Thyroid gland (tissue), 4 donors: ENCODE results near the gene PCDHA1. TPM values are rescaled to one million over a fixed set of nuclear protein-coding genes. Genes with fewer than 3 reads are reported as not detected.
A peak's percentile ranks its signal among the peaks of the same experiment; 100 is the strongest.
"Not testable (repeated sequence)": the region's sequence is repeated elsewhere in the genome, so short reads cannot be mapped to it uniquely, and the experiment has no call there.

Experiments used
- DNase-seq, 2 donors: peaks; one replicate each; pipeline ENCODE4 v3.0.0-alpha.2; 2019
- H3K27ac ChIP-seq, 3 donors: fragments of 200-600 bp; sonication (generic); 1 replicate in 2 of 3; 2 replicates in 1 of 3; pipeline ENCODE4 v1.5.1; 2016 to 2019; ENCODE audit warnings: mild to moderate bottlenecking in 1 of 3, moderate library complexity in 1 of 3
- H3K27me3 ChIP-seq: fragments of 200-600 bp; sonication (generic); one replicate; pipeline ENCODE4 v1.5.1; 2019
- H3K36me3 ChIP-seq, 2 donors: fragments of 200-600 bp; sonication (generic); one replicate each; pipeline ENCODE4 v1.5.1; 2016 to 2019
- H3K4me1 ChIP-seq, 2 donors: fragments of 200-600 bp; sonication (generic); one replicate each; pipeline ENCODE4 v1.5.1; 2017 to 2019
- H3K4me3 ChIP-seq, 3 donors: fragments of 200-600 bp; sonication (generic); replicated peaks in 1 of 3; 1 replicate in 2 of 3; 2 replicates in 1 of 3; pipeline ENCODE4 v1.5.1; 2016; ENCODE audit warnings: mild to moderate bottlenecking in 1 of 3
- H3K9me3 ChIP-seq: fragments of 200-600 bp; sonication (generic); one replicate; pipeline ENCODE4 v1.5.1; 2017
- CTCF ChIP-seq, 6 experiments: fragments of 200-600 bp in 3 of 6; fragments of 450-650 bp in 3 of 6; sonication (generic) in 3 of 6; IDR thresholded peaks; one replicate each; pipeline ENCODE4 v1.5.1; 2016 to 2019; ENCODE audit warnings: antibody characterized with exemption in 6 of 6, mild to moderate bottlenecking in 2 of 6, inconsistent platforms in 1 of 6, moderate library complexity in 1 of 6
- POLR2A ChIP-seq, 2 donors: fragments of 450-650 bp; IDR thresholded peaks; one replicate each; pipeline ENCODE4 v1.6.1; 2017; ENCODE audit warnings: antibody characterized with exemption in 2 of 2, mild to moderate bottlenecking in 2 of 2, moderate library complexity in 1 of 2
- WGBS, 2 donors: methylation state at CpG; one replicate each; pipeline ENCODE4 v1.1.5; 2017; 5-methylcytosine and 5-hydroxymethylcytosine counted together
- intact Hi-C: fragments of 100-400 bp; cut with DNase I; formaldehyde crosslinking; loops from one replicate; pipeline ENCODE4 v1.15.1; 2023
- total RNA-seq, 4 donors: library from RNA; depleted of rRNA; stranded (reverse); fragments of >200 nt; gene quantifications; one replicate each; pipeline ENCODE4 v1.2.3, GENCODE V29; 2016

PCDHA1 gene
- total RNA-seq, 4 donors from 2014 or later, result 0.13 TPM; not detected in 3

- intact Hi-C loops, result no loop called here
- WGBS, 2 donors, result 51 to 66% methylated on average over 5 of the region's 5 CpGs
- Histone ChIP-seq H3K27me3 (no peaks in the 10 kb centered on the region), H3K27ac (no peak overlapping the region), H3K9me3 (no peaks in the 10 kb centered on the region), H3K4me1 (no peaks in the 10 kb centered on the region), H3K36me3 (no peaks in the 10 kb centered on the region), H3K4me3 (no peak overlapping the region)
- DNase-seq, result no peak
- TF ChIP-seq CTCF (IDR thresholded peaks at IDR 0.05) (no peak), POLR2A (IDR thresholded peaks at IDR 0.05) (no peak)
These were observed 83.6 kb downstream of the PCDHA1 start for GRCh38 chr5:140869555-140869886.

- WGBS, 2 donors, result 44 to 55% methylated on average over 12 to 84 of the region's 114 CpGs
- Histone ChIP-seq H3K4me1 (no peaks in the 10 kb centered on the region), H3K36me3 (no peaks in the 10 kb centered on the region), H3K9me3 (no peaks in the 10 kb centered on the region), H3K4me3 (no peak overlapping the region), H3K27me3 (no peaks in the 10 kb centered on the region), H3K27ac (no peak overlapping the region)
- DNase-seq, result no peak
- intact Hi-C loops, result no loop called here
- TF ChIP-seq CTCF (IDR thresholded peaks at IDR 0.05), result no peak
- no peak for TF ChIP-seq POLR2A (IDR thresholded peaks at IDR 0.05)
These were observed 84.6 kb downstream of the PCDHA1 start for GRCh38 chr5:140870221-140871201.

GRCh38 chr5:140875085-140876065, 89.4 kb downstream of the PCDHA1 start, which contains the start of gene PCDHA12:
Gene PCDHA12 (plus strand): TSS chr5:140875308. CDS start chr5:140875473, 165 bp downstream.
- intact Hi-C loops, result no loop called here
- peak; percentile 14 to 52 (median 34) for TF ChIP-seq CTCF (IDR thresholded peaks at IDR 0.05)
- TF ChIP-seq POLR2A (IDR thresholded peaks at IDR 0.05), result no peak
- DNase-seq, result no peak

GRCh38 chr5:140876541-140877261, 90.8 kb downstream of the PCDHA1 start:
- H3K36me3 ChIP-seq, intact Hi-C loops, H3K4me3 ChIP-seq, H3K27me3 ChIP-seq, H3K9me3 ChIP-seq, DNase-seq, H3K4me1 ChIP-seq, H3K27ac ChIP-seq: not testable (repeated sequence)
- WGBS, 2 donors, result 34 to 50% methylated on average over 38 to 70 of the region's 80 CpGs

More at GRCh38 chr5:140875085-140876065, 89.4 kb downstream of the PCDHA1 start, which contains the start of gene PCDHA12:
- 12 to 16% methylated on average over 31 to 44 of the region's 47 CpGs for WGBS, 2 donors
- Histone ChIP-seq H3K4me1 (no peaks in the 10 kb centered on the region), H3K4me3 (no peak within 1 kb of the TSS), H3K9me3 (no peaks in the 10 kb centered on the region), H3K27me3 (no peaks in the 10 kb centered on the region), H3K36me3 (no peaks in the 10 kb centered on the region), H3K27ac (peak within 1 kb of the TSS in 1 of 3 donors; percentile 59)

GRCh38 chr5:140877262-140877581, 91.3 kb downstream of the PCDHA1 start:
- Histone ChIP-seq H3K9me3 (no peaks in the 10 kb centered on the region), H3K36me3 (no peaks in the 10 kb centered on the region), H3K27me3 (no peaks in the 10 kb centered on the region), H3K27ac (no peak overlapping the region), H3K4me3 (no peak overlapping the region), H3K4me1 (no peaks in the 10 kb centered on the region)
- no peak for DNase-seq
- TF ChIP-seq CTCF (IDR thresholded peaks at IDR 0.05) (no peak), POLR2A (IDR thresholded peaks at IDR 0.05) (no peak)
- intact Hi-C loops, result no loop called here
- WGBS, 2 donors, result 38% methylated on average over 35 of the region's 37 CpGs; no CpG with 5 or more reads in 1 of the 2 donors
